SU-DHL-6 (cell line): ENCODE data around the gene CUX1.
"Not testable (repeated sequence)": the region's sequence is repeated elsewhere in the genome, so short reads cannot be mapped to it uniquely, and the experiment has no call there.

Experiments
- EZH2phosphoT487 ChIP-seq: fragments of 200-600 bp; sonication (generic), shearing (Covaris generic); conservative IDR thresholded peaks from 2 replicates; pipeline ENCODE4 v1.6.1; 2018; ENCODE audit warnings: mild to moderate bottlenecking, antibody characterized with exemption, low read length, moderate library complexity, mixed read lengths
- TF ChIP-seq, protein P1 (sequence below): fragments of 200-600 bp; sonication (generic); IDR thresholded peaks from one replicate; pipeline ENCODE4 v1.5.1; 2017; ENCODE audit warnings: antibody characterized with exemption, mild to moderate bottlenecking, low read length, moderate library complexity; ENCODE audit not compliant: insufficient read depth, poor library complexity, severe bottlenecking

DNA sequence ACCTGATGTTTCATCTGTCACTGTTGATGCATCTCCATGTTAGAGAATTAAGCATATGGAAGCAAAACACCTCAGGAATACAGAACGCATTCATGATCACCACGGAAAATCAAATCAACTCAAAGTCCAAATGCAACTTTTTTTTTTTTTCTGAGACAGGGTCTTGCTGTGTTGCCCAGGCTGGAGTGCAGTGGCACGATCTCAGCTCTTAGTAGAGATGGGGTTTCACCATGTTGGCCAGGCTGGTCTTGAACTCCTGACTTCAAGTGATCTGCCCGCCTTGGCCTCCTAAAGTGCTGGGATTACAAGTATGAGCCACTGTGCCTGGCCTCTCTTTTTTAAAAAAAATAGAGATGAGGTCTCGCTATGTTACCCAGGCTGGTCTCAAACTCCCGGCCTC is 50.3 kb downstream of the CUX1 start:
- TF ChIP-seq, protein P1, sequence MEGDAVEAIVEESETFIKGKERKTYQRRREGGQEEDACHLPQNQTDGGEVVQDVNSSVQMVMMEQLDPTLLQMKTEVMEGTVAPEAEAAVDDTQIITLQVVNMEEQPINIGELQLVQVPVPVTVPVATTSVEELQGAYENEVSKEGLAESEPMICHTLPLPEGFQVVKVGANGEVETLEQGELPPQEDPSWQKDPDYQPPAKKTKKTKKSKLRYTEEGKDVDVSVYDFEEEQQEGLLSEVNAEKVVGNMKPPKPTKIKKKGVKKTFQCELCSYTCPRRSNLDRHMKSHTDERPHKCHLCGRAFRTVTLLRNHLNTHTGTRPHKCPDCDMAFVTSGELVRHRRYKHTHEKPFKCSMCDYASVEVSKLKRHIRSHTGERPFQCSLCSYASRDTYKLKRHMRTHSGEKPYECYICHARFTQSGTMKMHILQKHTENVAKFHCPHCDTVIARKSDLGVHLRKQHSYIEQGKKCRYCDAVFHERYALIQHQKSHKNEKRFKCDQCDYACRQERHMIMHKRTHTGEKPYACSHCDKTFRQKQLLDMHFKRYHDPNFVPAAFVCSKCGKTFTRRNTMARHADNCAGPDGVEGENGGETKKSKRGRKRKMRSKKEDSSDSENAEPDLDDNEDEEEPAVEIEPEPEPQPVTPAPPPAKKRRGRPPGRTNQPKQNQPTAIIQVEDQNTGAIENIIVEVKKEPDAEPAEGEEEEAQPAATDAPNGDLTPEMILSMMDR, result not testable (repeated sequence)
- TF ChIP-seq EZH2phosphoT487, result not testable (repeated sequence)
